Osteoblast (primary cell): ENCODE results near the gene SEPTIN5. TPM values are rescaled to one million over a fixed set of nuclear protein-coding genes. Genes with fewer than 3 reads are reported as not detected.

Experiments used
- DNase-seq: peaks from one replicate; pipeline ENCODE4 v3.0.0; 2011; ENCODE audit warnings: low spot score, mixed read lengths; ENCODE audit not compliant: insufficient read length; ENCODE audit errors: missing footprints
- H2AFZ ChIP-seq: 2 replicates; pipeline ENCODE4 v1.6.0; 2011; ENCODE audit warnings: mild to moderate bottlenecking, low read length
- H3K27ac ChIP-seq: 2 replicates; pipeline ENCODE4 v1.5.1; 2011; ENCODE audit warnings: mild to moderate bottlenecking, low read depth, low read length, moderate library complexity
- H3K27me3 ChIP-seq: 2 replicates; pipeline ENCODE4 v1.6.0; 2012; ENCODE audit warnings: mild to moderate bottlenecking, control low read depth, inconsistent platforms, low read length, moderate library complexity; ENCODE audit not compliant: insufficient read depth
- H3K36me3 ChIP-seq: 2 replicates; pipeline ENCODE4 v1.5.1; 2011; ENCODE audit warnings: mild to moderate bottlenecking, low read length, control low read depth, moderate library complexity; ENCODE audit not compliant: insufficient read depth
- H3K4me1 ChIP-seq: 2 replicates; pipeline ENCODE4 v1.5.1; 2011; ENCODE audit warnings: mild to moderate bottlenecking, low read length, control low read depth, moderate library complexity; ENCODE audit not compliant: insufficient read depth
- H3K4me2 ChIP-seq: 2 replicates; pipeline ENCODE4 v1.6.0; 2011; ENCODE audit warnings: mild to moderate bottlenecking, low read length; ENCODE audit not compliant: insufficient read depth
- H3K4me3 ChIP-seq: fragments of 200-600 bp; sonication (generic); 3 replicates; pipeline ENCODE4 v1.5.1; 2012; ENCODE audit warnings: mild to moderate bottlenecking, low read length, inconsistent platforms; ENCODE audit not compliant: insufficient read depth
- H3K79me2 ChIP-seq: 2 replicates; pipeline ENCODE4 v1.6.0; 2012; ENCODE audit warnings: mild to moderate bottlenecking, low read length, control low read depth, inconsistent platforms; ENCODE audit not compliant: insufficient read depth
- H3K9me3 ChIP-seq: 2 replicates; pipeline ENCODE4 v1.5.1; 2011; ENCODE audit warnings: low read depth, low read length, control low read depth
- H4K20me1 ChIP-seq: 2 replicates; pipeline ENCODE4 v1.6.0; 2012; ENCODE audit warnings: mild to moderate bottlenecking, low read length, control low read depth; ENCODE audit not compliant: insufficient read depth
- total RNA-seq: library from RNA; depleted of rRNA; stranded (reverse); fragments of >200 nt; gene quantifications from 2 replicates; pipeline ENCODE4 v1.2.3, GENCODE V29; 2012
- TF ChIP-seq, protein P1 (sequence below): IDR thresholded peaks from 2 replicates; pipeline ENCODE4 v1.5.1; 2011; ENCODE audit warnings: mild to moderate bottlenecking, low read depth, low read length, moderate library complexity; ENCODE audit errors: extremely low read depth

Gene SEPTIN5
- total RNA-seq, 1 donor: 14.5 TPM

DNA sequence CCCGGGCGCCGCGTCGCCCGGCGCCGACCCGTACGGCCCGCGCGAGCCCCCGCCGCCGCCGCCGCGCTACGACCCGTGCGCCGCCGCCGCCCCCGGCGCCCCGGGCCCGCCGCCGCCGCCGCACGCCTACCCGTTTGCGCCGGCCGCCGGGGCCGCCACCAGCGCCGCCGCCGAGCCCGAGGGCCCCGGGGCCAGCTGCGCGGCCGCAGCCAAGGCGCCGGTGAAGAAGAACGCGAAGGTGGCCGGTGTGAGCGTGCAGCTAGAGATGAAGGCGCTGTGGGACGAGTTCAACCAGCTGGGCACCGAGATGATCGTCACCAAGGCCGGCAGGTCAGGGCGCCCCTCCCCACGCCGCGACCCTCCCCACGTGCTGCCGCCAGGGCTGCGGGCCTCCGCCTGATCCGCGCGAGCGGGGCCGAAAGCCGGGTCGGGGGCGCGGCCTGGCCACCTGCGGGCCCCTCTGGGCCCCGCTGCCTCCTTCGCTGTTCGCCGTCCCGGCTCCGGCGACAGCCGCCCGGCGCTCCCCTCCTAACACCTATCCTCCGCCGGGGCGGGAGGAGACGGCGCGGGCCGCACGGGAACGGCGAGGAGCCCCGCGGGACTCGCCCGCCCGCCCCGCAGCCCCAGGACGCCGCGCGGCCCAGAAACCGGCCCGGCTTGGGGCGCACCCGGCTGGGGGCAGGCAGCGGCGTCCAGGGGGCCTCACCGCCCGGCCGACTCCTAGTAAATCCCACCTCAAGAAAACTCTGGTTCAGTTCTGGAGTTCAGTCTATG, 46.8 kb downstream of the SEPTIN5 start:
- no peak overlapping the region for H3K4me2 ChIP-seq
- no peaks in the 10 kb centered on the region for H3K79me2 ChIP-seq
- no peak overlapping the region for H3K27ac ChIP-seq
- H2AFZ ChIP-seq: no peak overlapping the region
- no peak for DNase-seq
- H3K9me3 ChIP-seq: no peaks in the 10 kb centered on the region
- no peaks in the 10 kb centered on the region for H3K36me3 ChIP-seq
- peaks cover 62% of the 10 kb centered on the region for H3K27me3 ChIP-seq
- TF ChIP-seq, protein P1, sequence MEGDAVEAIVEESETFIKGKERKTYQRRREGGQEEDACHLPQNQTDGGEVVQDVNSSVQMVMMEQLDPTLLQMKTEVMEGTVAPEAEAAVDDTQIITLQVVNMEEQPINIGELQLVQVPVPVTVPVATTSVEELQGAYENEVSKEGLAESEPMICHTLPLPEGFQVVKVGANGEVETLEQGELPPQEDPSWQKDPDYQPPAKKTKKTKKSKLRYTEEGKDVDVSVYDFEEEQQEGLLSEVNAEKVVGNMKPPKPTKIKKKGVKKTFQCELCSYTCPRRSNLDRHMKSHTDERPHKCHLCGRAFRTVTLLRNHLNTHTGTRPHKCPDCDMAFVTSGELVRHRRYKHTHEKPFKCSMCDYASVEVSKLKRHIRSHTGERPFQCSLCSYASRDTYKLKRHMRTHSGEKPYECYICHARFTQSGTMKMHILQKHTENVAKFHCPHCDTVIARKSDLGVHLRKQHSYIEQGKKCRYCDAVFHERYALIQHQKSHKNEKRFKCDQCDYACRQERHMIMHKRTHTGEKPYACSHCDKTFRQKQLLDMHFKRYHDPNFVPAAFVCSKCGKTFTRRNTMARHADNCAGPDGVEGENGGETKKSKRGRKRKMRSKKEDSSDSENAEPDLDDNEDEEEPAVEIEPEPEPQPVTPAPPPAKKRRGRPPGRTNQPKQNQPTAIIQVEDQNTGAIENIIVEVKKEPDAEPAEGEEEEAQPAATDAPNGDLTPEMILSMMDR: no peak
- H3K4me3 ChIP-seq: no peak overlapping the region
- no peaks in the 10 kb centered on the region for H3K4me1 ChIP-seq
- H4K20me1 ChIP-seq: no peaks in the 10 kb centered on the region

DNA sequence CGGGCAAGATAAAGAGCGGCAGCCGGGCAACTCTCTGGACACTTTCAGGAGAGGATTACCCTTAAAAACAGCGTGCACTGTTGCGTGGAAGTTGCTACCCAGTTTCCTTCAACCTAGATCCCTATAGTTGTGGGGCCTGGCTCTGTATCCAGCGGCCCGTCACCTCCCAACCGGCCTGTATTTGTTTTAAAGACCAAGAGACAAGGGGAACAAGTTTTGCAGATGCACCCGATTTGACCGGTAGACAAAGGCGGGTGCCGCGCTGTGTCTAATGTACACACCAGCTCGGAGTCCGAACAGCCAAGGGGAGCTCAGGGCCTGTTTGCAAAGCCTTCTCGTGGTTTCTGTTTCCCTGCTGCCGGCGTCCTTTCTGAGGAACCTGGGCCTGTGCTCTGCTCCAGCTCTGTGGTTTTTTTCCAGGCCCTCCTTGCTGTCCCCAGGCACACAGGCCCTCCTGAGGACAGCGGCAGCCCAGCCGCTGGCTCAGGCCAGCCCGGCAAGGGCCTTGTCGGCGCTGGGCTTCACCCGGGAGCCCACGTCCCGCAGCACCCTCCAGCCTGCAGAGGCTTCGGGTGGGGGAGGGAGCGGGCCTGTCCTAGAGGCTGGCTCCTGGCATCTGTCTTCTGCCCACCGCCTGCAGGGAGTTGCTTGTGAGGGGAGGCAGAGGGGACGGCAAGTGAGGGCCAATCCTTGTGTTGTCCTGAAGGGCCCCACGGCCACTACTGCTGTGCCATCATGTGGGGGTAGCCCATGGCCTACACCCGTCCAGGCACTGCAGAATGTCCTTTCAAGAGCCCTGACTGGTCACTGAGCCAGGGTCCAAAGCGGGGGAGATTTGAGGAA, 47.6 kb downstream of the SEPTIN5 start:
- H2AFZ ChIP-seq: no peak overlapping the region
- no peaks in the 10 kb centered on the region for H3K79me2 ChIP-seq
- no peak overlapping the region for H3K4me3 ChIP-seq
- H3K4me2 ChIP-seq: no peak overlapping the region
- no peak for DNase-seq
- H3K9me3 ChIP-seq: no peaks in the 10 kb centered on the region
- H3K27ac ChIP-seq: no peak overlapping the region
- H3K27me3 ChIP-seq: peaks cover 58% of the 10 kb centered on the region
- no peaks in the 10 kb centered on the region for H3K36me3 ChIP-seq
- H4K20me1 ChIP-seq: no peaks in the 10 kb centered on the region
- H3K4me1 ChIP-seq: no peaks in the 10 kb centered on the region
- TF ChIP-seq, protein P1: no peak

DNA sequence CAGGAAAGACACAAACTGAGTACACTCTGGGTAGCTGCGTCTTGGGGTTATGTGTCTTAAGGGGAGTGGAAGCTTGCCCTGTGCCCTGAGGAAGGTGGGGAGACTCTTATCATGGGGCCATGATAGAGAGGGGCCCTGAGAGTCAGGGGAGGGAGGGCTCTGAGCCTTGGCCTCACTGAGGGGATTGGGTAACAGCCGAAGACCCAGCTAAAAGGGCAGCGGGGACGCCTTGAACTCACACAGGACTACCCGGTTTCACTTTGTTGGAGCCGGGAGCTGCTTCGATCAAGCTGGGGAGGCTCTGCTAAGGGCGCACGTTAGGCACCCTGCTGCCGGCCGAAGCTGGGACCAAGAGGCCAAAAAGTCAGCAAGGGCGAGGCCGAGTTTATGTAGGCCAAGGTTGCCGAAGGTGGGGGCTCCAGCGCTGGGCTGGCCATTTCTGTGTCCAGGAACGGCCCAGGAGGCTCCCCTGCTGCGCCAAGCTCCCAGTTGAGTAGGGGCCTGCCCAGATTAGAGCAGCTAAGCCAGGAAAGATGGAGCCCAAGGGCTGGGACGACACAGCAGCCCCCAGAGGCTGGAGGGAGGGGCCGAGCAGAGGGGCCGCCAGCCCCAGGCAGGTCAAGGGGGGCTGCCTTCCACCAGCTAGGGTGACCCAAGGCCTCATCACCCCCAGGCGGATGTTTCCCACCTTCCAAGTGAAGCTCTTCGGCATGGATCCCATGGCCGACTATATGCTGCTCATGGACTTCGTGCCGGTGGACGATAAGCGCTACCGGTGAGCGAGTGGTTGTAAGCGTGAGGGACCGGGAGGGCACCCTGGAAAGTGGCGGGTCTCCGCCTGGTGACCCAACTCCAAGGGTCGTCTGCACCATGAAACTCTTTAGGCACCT, 48.5 kb downstream of the SEPTIN5 start:
- H3K27me3 ChIP-seq: peaks cover 59% of the 10 kb centered on the region
- no peak overlapping the region for H3K4me3 ChIP-seq
- H4K20me1 ChIP-seq: no peaks in the 10 kb centered on the region
- no peaks in the 10 kb centered on the region for H3K79me2 ChIP-seq
- DNase-seq: no peak
- no peak overlapping the region for H2AFZ ChIP-seq
- H3K9me3 ChIP-seq: no peaks in the 10 kb centered on the region
- TF ChIP-seq, protein P1: no peak
- H3K36me3 ChIP-seq: no peaks in the 10 kb centered on the region
- H3K4me1 ChIP-seq: no peaks in the 10 kb centered on the region
- no peak overlapping the region for H3K27ac ChIP-seq
- H3K4me2 ChIP-seq: no peak overlapping the region
